Right atrium auricular region (tissue), 2 donors: ENCODE data around the gene EPB41L4A. TPM values are rescaled to one million over a fixed set of nuclear protein-coding genes. Genes with fewer than 3 reads are reported as not detected.

Experiments used
- DNase-seq: peaks from one replicate; pipeline ENCODE4 v3.0.0-alpha.2; 2019; ENCODE audit warnings: low spot score
- H3K27ac ChIP-seq, 2 donors: fragments of 200-600 bp; sonication (generic); 1 replicate in 1 of 2; 2 replicates in 1 of 2; pipeline ENCODE4 v1.5.1; 2016 to 2019
- H3K27me3 ChIP-seq, 2 donors: fragments of 200-600 bp; sonication (generic); one replicate each; pipeline versions ENCODE4 v1.5.1 to v1.6.0; 2017 to 2019
- H3K36me3 ChIP-seq: fragments of 200-600 bp; sonication (generic); one replicate; pipeline ENCODE4 v1.5.1; 2016
- H3K4me1 ChIP-seq, 2 donors: fragments of 200-600 bp; sonication (generic); one replicate each; pipeline versions ENCODE4 v1.5.1 to v1.6.0; 2017 to 2019
- H3K4me3 ChIP-seq, 2 donors: fragments of 200-600 bp; sonication (generic); 1 replicate in 1 of 2; 2 replicates in 1 of 2; pipeline ENCODE4 v1.5.1; 2017 to 2019; ENCODE audit warnings: mild to moderate bottlenecking in 1 of 2, moderate library complexity in 1 of 2
- H3K9me3 ChIP-seq, 2 donors: fragments of 200-600 bp; sonication (generic); one replicate each; pipeline ENCODE4 v1.5.1; 2019
- CTCF ChIP-seq, 2 donors: fragments of 200-600 bp; sonication (generic); IDR thresholded peaks; one replicate each; pipeline ENCODE4 v1.5.1; 2019; ENCODE audit warnings: antibody characterized with exemption in 2 of 2
- total RNA-seq, 2 donors: library from RNA; depleted of rRNA; stranded (reverse); fragments of >200 nt; gene quantifications; one replicate each; pipeline ENCODE4 v1.1.0, GENCODE V29; 2016

EPB41L4A gene
- total RNA-seq, 2 donors from 2014 or later, result 13.8 to 17.9 TPM

- Histone ChIP-seq H3K36me3 (no peaks in the 10 kb centered on the region), H3K27ac (peak overlapping the region; percentile 0 to 70), H3K4me1 (peaks cover 0 to 13% of the 10 kb centered on the region in 2 donors), H3K4me3 (no peak overlapping the region), H3K9me3 (no peaks in the 10 kb centered on the region), H3K27me3 (no peaks in the 10 kb centered on the region)
- DNase-seq, result no peak
- no peak for TF ChIP-seq CTCF (IDR thresholded peaks at IDR 0.05)
Measured at GRCh38 chr5:112248623-112249022, 170.5 kb downstream of the EPB41L4A start.

- H3K4me1 ChIP-seq, result peaks cover 0 to 13% of the 10 kb centered on the region in 2 donors
- peak overlapping the region; percentile 0 to 70 for H3K27ac ChIP-seq
- no peaks in the 10 kb centered on the region for H3K27me3 ChIP-seq
- no peak for DNase-seq
- no peaks in the 10 kb centered on the region for H3K9me3 ChIP-seq
- no peak overlapping the region for H3K4me3 ChIP-seq
- no peaks in the 10 kb centered on the region for H3K36me3 ChIP-seq
- no peak for TF ChIP-seq CTCF (IDR thresholded peaks at IDR 0.05)
Measured at GRCh38 chr5:112247960-112248359, 171.1 kb downstream of the EPB41L4A start.

GRCh38 chr5:112245656-112246055 lies 173.4 kb downstream of the EPB41L4A start:
- no peaks in the 10 kb centered on the region for H3K36me3 ChIP-seq
- no peak overlapping the region for H3K27ac ChIP-seq
- peaks cover 0 to 13% of the 10 kb centered on the region in 2 donors for H3K4me1 ChIP-seq
- H3K9me3 ChIP-seq, result no peaks in the 10 kb centered on the region
- DNase-seq, result no peak
- TF ChIP-seq CTCF (IDR thresholded peaks at IDR 0.05), result no peak
- H3K27me3 ChIP-seq, result no peaks in the 10 kb centered on the region
- no peak overlapping the region for H3K4me3 ChIP-seq

GRCh38 chr5:112239996-112240395 lies 179.1 kb downstream of the EPB41L4A start:
- H3K27ac ChIP-seq, result no peak overlapping the region
- no peaks in the 10 kb centered on the region for H3K36me3 ChIP-seq
- no peaks in the 10 kb centered on the region for H3K9me3 ChIP-seq
- no peaks in the 10 kb centered on the region for H3K4me1 ChIP-seq
- TF ChIP-seq CTCF (IDR thresholded peaks at IDR 0.05), result no peak
- no peaks in the 10 kb centered on the region for H3K27me3 ChIP-seq
- DNase-seq, result no peak
- no peak overlapping the region for H3K4me3 ChIP-seq

GRCh38 chr5:112238473-112238872 lies 180.6 kb downstream of the EPB41L4A start:
- DNase-seq, result no peak
- H3K4me1 ChIP-seq, result no peaks in the 10 kb centered on the region
- no peak overlapping the region for H3K27ac ChIP-seq
- H3K4me3 ChIP-seq, result no peak overlapping the region
- H3K27me3 ChIP-seq, result no peaks in the 10 kb centered on the region
- H3K9me3 ChIP-seq, result no peaks in the 10 kb centered on the region
- no peaks in the 10 kb centered on the region for H3K36me3 ChIP-seq
- peak in 1 of 2 donors; percentile 40 for TF ChIP-seq CTCF (IDR thresholded peaks at IDR 0.05)

GRCh38 chr5:112237456-112237855 lies 181.6 kb downstream of the EPB41L4A start:
- no peak overlapping the region for H3K27ac ChIP-seq
- H3K9me3 ChIP-seq, result no peaks in the 10 kb centered on the region
- no peak overlapping the region for H3K4me3 ChIP-seq
- no peak for TF ChIP-seq CTCF (IDR thresholded peaks at IDR 0.05)
- no peaks in the 10 kb centered on the region for H3K36me3 ChIP-seq
- no peak for DNase-seq
- H3K27me3 ChIP-seq, result no peaks in the 10 kb centered on the region
- H3K4me1 ChIP-seq, result no peaks in the 10 kb centered on the region
